Right forelimb (tissue), 1 donor: Measurements from ENCODE around the gene PDE6D.

Experiments used
- DNase-seq: peaks from one replicate; pipeline ENCODE4 v3.0.0-alpha.2; 2018

Gene PDE6D

GRCh38 chr2:231706731-231707624 lies 74.1 kb downstream of the PDE6D start:
- DNase-seq: peak; percentile 98

DNA sequence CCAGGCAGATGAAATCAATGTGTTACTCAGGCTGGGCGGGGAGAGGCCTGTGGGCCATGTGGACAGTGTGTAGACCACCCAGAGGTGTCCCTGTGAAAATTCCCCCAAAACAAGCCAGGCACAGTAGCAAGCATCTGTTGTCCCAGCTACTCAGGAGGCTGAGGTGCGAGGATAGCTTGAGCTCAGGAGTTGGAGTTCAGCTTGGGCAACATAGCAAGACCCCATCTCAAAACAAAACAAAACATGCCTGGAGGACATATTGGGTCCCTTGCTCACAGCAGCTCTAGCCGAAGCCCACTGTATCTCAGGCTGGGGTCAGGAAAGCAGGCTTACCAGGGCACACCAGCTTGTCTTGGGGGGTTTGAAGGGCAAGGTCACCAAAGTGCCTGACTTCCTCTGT lies 77.1 kb downstream of the PDE6D start:
- no peak for DNase-seq

- DNase-seq: no peak
These were observed 79.4 kb downstream of the PDE6D start for GRCh38 chr2:231701456-231702373.

DNA sequence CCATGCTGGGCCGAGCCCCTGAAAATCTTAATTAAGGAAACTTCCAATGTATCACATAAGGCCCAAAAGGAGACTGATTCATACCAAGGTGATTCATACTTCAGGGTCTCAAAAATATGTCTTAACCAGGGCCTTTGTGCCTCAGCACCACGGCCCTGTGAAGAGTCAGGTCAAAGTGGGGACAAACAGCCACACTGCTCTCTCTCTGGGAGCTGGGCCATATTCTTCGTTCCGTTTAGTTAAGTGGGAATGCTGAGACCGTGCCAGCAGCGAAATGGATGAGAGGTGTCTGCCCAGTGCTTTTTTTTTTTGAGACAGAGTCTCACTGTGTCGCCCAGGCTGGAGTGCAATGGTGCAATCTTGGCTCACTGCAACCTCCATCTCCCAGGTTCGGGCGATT lies 82.1 kb downstream of the PDE6D start:
- DNase-seq: no peak

DNA sequence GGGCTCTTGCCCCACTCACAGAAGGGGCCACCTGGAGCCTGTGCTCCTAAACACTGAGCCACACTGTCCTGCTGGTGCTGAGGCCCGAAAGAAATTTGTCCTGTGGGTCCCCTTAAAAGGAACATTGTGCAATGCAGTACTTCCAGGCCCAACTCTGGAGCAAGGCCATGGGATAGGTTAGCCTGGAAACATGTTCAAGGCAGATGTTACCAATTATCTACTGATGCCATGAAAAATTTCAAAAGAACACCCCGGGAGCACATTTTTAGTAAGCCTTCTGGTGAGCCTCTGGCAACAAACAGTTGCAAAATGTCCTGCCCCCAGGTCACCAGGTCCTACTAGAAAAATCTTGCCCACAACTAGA lies 85.1 kb downstream of the PDE6D start:
- DNase-seq: no peak

DNA sequence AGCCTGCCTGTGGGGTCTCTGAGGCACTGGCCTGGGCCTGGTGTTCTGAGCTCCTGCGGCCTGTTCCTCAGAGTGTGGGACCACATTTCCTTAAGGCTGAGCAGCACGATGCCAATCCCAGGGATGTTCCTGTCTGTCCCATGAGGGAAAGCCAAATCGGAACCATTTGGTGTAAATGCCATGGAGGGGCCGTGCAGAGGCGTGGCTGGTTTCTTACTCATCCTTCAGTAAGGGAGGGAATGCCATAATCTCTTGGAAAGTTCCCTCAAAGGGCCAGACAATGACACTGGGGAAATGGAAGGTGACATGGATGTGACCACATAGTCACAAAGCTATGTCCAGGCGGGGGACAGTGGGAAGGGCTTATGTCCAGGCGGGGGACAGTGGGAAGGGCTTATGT lies 87.1 kb downstream of the PDE6D start:
- no peak for DNase-seq

GRCh38 chr2:231692847-231693246 lies 88.2 kb downstream of the PDE6D start:
- DNase-seq: no peak

DNA sequence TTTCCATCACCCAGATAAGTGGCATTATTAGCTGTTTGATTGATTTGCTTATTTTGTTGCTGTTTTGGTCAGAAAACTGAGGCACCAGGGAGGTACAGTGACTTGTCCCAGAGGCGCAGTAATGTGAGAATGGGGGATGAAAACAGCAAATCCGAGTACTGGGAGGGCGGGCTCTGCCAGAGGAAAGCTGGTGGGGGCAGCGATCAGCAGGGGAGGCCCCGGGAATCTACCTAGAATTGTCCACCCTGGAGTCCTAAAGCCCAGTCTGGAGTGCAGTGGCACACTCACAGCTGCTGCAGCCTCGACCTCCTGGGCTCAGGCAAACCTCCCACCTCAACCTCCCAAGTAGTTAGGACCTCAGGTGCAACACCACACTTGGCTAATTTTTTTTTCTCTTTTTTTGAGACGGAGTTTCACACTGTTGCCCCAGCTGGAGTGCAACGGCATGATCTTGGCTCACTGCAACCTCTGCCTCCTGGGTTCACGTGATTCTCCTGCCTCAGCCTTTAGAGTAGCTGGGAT lies 89.8 kb downstream of the PDE6D start:
- no peak for DNase-seq

GRCh38 chr2:231689124-231689893 lies 91.8 kb downstream of the PDE6D start:
- no peak for DNase-seq

DNA sequence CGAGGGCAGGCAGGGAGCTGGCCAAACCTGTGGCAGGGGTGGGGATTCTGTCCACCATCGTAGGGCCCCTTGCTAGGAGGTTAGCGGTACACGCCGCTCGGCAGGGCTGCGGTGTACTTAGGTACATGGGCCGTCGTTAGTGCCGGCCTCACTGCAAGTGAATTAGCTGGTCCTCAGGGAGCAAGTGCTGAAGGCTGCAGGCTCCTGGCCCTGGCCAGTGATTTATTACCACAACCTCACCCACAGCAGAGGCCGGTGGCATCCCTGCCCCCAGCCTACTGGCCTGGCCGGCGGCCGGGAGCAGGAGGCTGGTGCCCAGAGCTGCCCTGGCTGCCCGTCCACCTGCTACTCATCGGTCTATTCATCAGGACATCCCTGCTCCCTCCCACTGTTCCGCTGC lies 92.4 kb downstream of the PDE6D start:
- DNase-seq: no peak

DNA sequence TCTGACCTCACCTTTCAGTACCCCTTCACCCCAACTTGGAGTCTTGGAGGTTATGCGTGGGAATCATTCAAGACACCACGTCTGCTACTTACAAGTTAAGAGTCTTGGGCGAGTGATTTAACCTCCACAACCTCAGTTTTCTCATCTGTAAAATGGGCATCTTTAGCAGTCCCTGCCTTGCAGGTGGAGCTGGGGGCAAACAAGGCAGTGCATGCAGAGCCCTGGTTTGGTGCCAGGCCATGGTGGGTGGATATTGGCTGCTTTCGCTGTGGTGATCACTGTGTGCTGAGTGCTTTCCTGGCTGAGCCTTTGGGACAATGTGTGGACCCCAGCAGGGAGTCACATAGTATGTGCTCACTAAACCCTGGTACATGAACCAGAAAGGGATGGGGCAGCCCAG lies 93.1 kb downstream of the PDE6D start:
- no peak for DNase-seq

DNA sequence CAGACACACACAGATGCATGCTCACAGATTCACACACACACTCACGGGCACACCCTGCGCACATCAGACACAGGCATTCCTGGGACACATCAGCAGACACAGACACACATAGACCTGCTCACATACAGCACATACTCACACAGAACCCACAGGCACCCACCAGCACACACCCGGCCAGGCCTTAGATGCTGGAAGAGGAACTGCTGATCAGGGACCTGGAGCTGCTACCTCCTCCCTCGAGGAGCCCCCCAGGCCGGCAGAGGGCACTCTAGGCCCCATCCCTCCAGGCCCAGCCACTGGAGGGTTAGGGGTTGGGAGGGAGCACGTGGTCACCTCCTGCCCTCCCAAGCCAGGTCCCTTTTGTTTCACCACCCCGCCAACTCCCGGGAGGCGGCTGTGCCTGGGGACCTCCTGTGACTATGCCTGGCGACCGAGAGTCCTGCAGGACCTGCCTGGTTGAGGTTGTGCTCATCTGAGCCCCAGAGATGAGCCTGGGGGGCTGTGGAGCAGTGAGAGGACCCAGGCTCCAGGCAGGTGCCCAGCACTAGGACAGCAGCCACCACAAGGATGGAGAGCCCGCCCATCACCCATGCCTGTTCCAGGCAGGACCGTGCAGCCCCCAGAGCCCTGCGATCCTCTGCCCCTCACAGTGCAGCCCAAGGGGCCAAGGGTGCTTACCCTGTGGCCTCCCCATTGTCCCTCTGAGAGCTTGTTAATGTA lies 93.8 kb downstream of the PDE6D start:
- DNase-seq: peak; percentile 63

GRCh38 chr2:231686192-231687100 lies 94.6 kb downstream of the PDE6D start:
- no peak for DNase-seq

GRCh38 chr2:231685349-231686191 lies 95.5 kb downstream of the PDE6D start:
- no peak for DNase-seq

DNA sequence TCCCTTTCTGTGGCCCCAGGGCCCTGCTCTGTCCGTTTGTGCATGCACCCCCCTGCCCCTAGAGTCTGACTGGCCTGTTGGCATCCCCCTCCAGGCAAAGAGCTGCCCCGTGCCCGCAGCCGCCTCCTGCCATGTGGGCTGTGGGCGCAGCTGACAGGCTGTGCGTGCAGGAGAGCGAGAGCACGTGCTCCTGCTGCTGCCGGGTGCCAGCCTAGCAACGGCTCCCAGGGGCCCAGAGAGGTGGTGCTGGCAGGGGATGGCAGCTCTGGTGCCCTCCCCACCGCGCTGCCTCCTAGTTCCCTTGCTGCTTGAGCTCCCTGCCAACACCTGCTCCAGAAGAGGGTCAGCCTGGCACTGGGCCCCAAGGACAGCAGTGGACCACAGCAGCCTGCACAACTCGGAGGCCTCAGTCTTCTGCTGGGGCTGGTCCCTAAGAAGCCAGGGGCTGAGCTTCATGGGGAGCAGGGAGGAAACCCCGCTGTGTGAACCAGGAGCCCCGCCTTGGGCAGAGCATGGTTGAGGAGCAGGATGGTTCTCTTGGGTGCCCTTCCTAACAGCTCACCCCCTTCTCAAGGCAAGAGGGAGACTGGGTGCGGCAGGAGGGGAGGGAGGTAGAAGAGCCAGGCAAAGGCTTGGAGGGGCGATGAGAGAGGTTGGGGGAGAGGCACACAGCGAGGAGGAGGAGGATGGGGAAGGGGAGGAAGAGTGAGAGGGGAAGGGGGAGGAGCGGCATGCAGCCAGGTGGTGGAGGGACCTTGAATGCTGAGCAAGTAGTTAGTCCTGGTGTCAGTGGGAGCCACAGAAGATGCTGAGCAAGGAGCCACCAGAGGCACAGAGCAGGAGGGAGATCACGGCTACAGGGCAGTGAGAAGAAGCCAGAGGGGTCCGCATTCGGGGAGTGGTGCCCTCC lies 96.5 kb downstream of the PDE6D start:
- DNase-seq: no peak

DNA sequence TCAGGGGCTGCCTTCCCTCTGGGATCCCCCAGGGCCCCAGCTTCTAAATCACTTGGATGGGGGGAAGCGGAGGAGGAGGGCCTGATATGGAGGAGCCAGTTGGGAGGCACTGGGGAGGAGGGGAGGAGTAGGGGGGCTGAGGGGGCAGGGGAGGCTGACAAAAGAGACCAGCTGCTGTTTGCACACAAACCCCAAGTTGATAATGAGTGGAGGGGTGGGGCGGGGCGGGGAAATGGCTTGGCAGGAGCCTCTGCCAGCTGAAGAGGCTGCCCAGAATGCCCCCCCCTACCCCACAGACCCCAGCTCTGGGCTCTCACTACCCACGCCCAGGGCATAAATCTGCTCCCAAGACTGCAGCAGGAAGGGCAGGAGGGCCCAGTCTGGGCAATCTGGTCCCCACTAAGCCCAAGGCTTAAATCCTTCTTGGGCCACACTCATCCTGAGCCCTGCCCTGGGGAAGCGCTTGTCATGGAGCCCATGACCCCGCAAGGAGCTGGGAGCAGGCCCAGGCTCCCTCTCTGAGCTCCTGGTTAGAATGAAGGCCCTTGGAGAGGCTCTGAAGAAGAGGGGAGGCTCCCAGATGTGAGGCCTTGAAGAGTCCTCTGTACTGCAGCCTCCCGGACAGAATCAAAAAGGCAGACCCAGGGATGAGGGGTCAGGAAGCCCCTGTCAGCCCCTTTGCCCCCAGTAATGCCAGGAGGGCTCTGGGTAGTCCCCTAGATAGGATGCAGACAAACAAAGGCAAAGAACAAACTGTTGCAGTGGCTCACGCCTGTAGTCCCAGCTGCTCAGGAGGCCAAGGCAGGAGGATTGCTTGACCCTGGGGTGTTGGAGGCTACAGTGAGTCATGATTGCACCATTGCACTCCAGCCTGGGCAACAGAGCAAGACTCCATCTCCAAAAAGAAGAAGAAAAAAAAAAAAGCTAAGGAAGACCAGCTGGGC lies 97.5 kb downstream of the PDE6D start:
- DNase-seq: peak; percentile 50

DNA sequence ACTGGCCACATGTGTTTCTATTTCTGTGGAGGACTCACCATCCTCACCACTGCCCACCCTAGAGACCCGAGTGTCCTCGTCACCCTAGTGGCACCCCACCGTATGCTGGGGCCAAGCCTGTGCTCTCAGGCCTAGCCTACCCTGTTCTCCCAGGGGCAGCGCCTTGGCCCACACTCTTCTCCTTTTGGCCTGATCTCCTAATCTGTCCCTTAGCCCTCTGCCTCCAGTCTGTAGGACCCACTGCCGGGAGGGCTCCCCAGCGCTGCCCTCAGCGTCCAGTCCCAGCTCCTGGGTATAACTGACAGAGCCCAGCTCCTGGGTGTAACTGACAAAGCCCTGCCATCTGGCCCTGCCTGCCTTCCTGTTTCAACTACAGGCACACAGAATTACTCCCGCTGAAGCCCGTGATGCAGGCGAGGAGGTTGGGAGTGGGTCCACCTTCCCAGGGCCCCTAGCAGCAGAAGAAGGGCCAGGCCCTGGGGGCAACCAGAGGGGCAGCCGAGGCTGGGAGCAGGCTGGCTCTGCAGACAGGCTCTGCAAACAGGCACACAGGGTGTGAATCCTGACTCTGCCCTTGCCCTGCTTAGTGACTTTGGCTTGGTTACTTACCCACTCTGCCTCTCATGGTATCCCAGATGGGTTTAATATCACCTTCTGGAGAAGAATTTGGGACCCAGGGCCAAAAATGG lies 98.3 kb downstream of the PDE6D start:
- no peak for DNase-seq
